NCI-H187 (cell line): ENCODE measurements around the gene CFAP100.
A peak's percentile ranks its signal among the peaks of the same experiment; 100 is the strongest.

ENCODE experiments used
- DNase-seq, 2 experiments: peaks; one replicate each; lab custom pipeline; 2025; lab: John Stamatoyannopoulos, UW

Gene CFAP100

GRCh38 chr3:126394179-126394976 is at the start of gene CFAP100:
Gene CFAP100, plus strand, starts transcription at chr3:126394909. Its CDS starts 1,092 bp downstream, at chr3:126396001.
- peak in 1 of 2 experiments; percentile 36 for DNase-seq

GRCh38 chr3:126345231-126345630 is 49.5 kb upstream of the CFAP100 start:
- DNase-seq, result no peak

GRCh38 chr3:126345641-126346460 is 48.9 kb upstream of the CFAP100 start:
- no peak for DNase-seq

- DNase-seq, result no peak
Measured at GRCh38 chr3:126346466-126346865, 48.2 kb upstream of the CFAP100 start.

- no peak for DNase-seq
Measured at GRCh38 chr3:126347543-126348161, 47.1 kb upstream of the CFAP100 start.

GRCh38 chr3:126348308-126348920 is 46.3 kb upstream of the CFAP100 start:
- DNase-seq, result no peak

GRCh38 chr3:126349071-126349470 is 45.6 kb upstream of the CFAP100 start:
- DNase-seq, result no peak

- no peak for DNase-seq
Measured at GRCh38 chr3:126349611-126350501, 44.9 kb upstream of the CFAP100 start.

GRCh38 chr3:126350502-126351085 is 44.1 kb upstream of the CFAP100 start:
- DNase-seq, result no peak

GRCh38 chr3:126351086-126351770 is 43.5 kb upstream of the CFAP100 start:
- DNase-seq, result no peak

- no peak for DNase-seq
Measured at GRCh38 chr3:126351771-126352475, 42.8 kb upstream of the CFAP100 start.

GRCh38 chr3:126352476-126353454 is 41.9 kb upstream of the CFAP100 start:
- no peak for DNase-seq

GRCh38 chr3:126353694-126354321 is 40.9 kb upstream of the CFAP100 start:
- no peak for DNase-seq

- no peak for DNase-seq
Measured at GRCh38 chr3:126354776-126355175, 39.9 kb upstream of the CFAP100 start.

- no peak for DNase-seq
Measured at GRCh38 chr3:126355251-126355650, 39.5 kb upstream of the CFAP100 start.

- no peak for DNase-seq
Measured at GRCh38 chr3:126355777-126356372, 38.8 kb upstream of the CFAP100 start.
